Smooth muscle cell (in vitro differentiated cells): ENCODE results near the gene OSCP1. TPM values are rescaled to one million over a fixed set of nuclear protein-coding genes. Genes with fewer than 3 reads are reported as not detected.

Source experiments
- DNase-seq: peaks from one replicate; lab custom pipeline; 2025; ENCODE audit not compliant: unreplicated experiment; lab: John Stamatoyannopoulos, UW
- H2AFZ ChIP-seq: fragments of 200-600 bp; sonication (generic); 2 replicates; pipeline ENCODE4 v1.6.0; 2016; ENCODE audit warnings: antibody characterized with exemption, low read depth, mild to moderate bottlenecking
- H3F3A ChIP-seq: fragments of 200-600 bp; sonication (generic); 2 replicates; pipeline ENCODE4 v1.6.0; 2017; ENCODE audit warnings: antibody characterized with exemption, low read depth
- H3K27ac ChIP-seq: fragments of 200-600 bp; sonication (generic); 2 replicates; pipeline ENCODE4 v1.5.1; 2016; ENCODE audit warnings: low read depth, mild to moderate bottlenecking
- H3K27me3 ChIP-seq: fragments of 200-600 bp; sonication (generic); 2 replicates; pipeline ENCODE4 v1.6.1; 2016; ENCODE audit warnings: low read depth, mild to moderate bottlenecking
- H3K36me3 ChIP-seq: fragments of 200-600 bp; sonication (generic); 2 replicates; pipeline ENCODE4 v1.5.1; 2016; ENCODE audit warnings: low read depth
- H3K4me1 ChIP-seq: fragments of 200-600 bp; sonication (generic); 2 replicates; pipeline ENCODE4 v1.5.1; 2016; ENCODE audit warnings: low read depth
- H3K4me2 ChIP-seq: fragments of 200-600 bp; sonication (generic); 2 replicates; pipeline ENCODE4 v1.6.0; 2016; ENCODE audit warnings: mild to moderate bottlenecking
- H3K4me3 ChIP-seq: fragments of 200-600 bp; sonication (generic); 2 replicates; pipeline ENCODE4 v1.5.1; 2016; ENCODE audit warnings: mild to moderate bottlenecking
- H3K79me2 ChIP-seq: fragments of 200-600 bp; sonication (generic); 2 replicates; pipeline ENCODE4 v1.6.0; 2016; ENCODE audit warnings: low read depth, mild to moderate bottlenecking
- H3K9ac ChIP-seq: fragments of 200-600 bp; sonication (generic); 2 replicates; pipeline ENCODE4 v1.6.0; 2016; ENCODE audit warnings: low read depth
- H3K9me3 ChIP-seq: fragments of 200-600 bp; sonication (generic); replicated peaks from 2 replicates; pipeline ENCODE4 v1.5.1; 2016; ENCODE audit warnings: low read depth
- H4K20me1 ChIP-seq: fragments of 200-600 bp; sonication (generic); 2 replicates; pipeline ENCODE4 v1.6.0; 2016; ENCODE audit warnings: low read depth
- CTCF ChIP-seq: fragments of 200-600 bp; sonication (generic); IDR thresholded peaks from 2 replicates; pipeline ENCODE4 v1.5.1; 2017; ENCODE audit warnings: borderline replicate concordance, mild to moderate bottlenecking, antibody characterized with exemption; ENCODE audit not compliant: insufficient read depth, poor library complexity, severe bottlenecking
- WGBS: methylation state at CpG from one replicate; pipeline ENCODE4 v1.1.7; 2016; ENCODE audit warnings: low lambda C conversion rate; 5-methylcytosine and 5-hydroxymethylcytosine counted together
- polyA plus RNA-seq: library from polyadenylated mRNA; unstranded; fragments of >200 nt; fragmentation: Nextera tagmentation; extraction: Ambion mirVana; gene quantifications from 2 replicates; pipeline ENCODE4 v1.2.1, GENCODE V29; 2016
- total RNA-seq: library from RNA; depleted of rRNA; stranded (reverse); fragments of >200 nt; gene quantifications from 2 replicates; pipeline ENCODE4 v1.2.3, GENCODE V29; 2014

OSCP1 gene
- total and polyA plus RNA-seq, 2 experiments from 2014 or later = 10.7 to 13.5 TPM

GRCh38 chr1:36385410-36386264 is 64.6 kb downstream of the OSCP1 start, which contains the start of gene STK40:
Gene STK40 (minus strand): TSS chr1:36385924. CDS start chr1:36361332, 24,592 bp downstream.
- Histone ChIP-seq H4K20me1 (peaks cover 46% of the 10 kb centered on the region), H3K4me1 (peaks cover 23% of the 10 kb centered on the region), H3K4me2 (peak within 1 kb of the TSS; percentile 94), H3K79me2 (peaks cover 49% of the 10 kb centered on the region), H3K27ac (peak within 1 kb of the TSS; percentile 99), H3K4me3 (peak within 1 kb of the TSS; percentile 79), H3K9me3 (no peaks in the 10 kb centered on the region), H3F3A (peaks cover 21% of the 10 kb centered on the region), H3K36me3 (no peaks in the 10 kb centered on the region), H2AFZ (no peak within 1 kb of the TSS), H3K9ac (peak within 1 kb of the TSS; percentile 97), H3K27me3 (no peaks in the 10 kb centered on the region)
- peak; percentile 94 for DNase-seq
- no peak for TF ChIP-seq CTCF
- 1% methylated on average over 43 of the region's 82 CpGs for WGBS

GRCh38 chr1:36384542-36385409 is 65.5 kb downstream of the OSCP1 start:
- peak overlapping the region; percentile 99 for H3K27ac ChIP-seq
- H3K27me3 ChIP-seq = no peaks in the 10 kb centered on the region
- H3K9me3 ChIP-seq = no peaks in the 10 kb centered on the region
- peaks cover 23% of the 10 kb centered on the region for H3K4me1 ChIP-seq
- TF ChIP-seq CTCF = no peak
- WGBS = 1% methylated on average over 25 of the region's 25 CpGs
- no peak overlapping the region for H2AFZ ChIP-seq
- DNase-seq = no peak
- peak overlapping the region; percentile 93 for H3K9ac ChIP-seq
- H3K79me2 ChIP-seq = peaks cover 58% of the 10 kb centered on the region
- H3K36me3 ChIP-seq = no peaks in the 10 kb centered on the region
- peaks cover 21% of the 10 kb centered on the region for H3F3A ChIP-seq
- peaks cover 55% of the 10 kb centered on the region for H4K20me1 ChIP-seq
- H3K4me3 ChIP-seq = peak overlapping the region; percentile 79
- peak overlapping the region; percentile 94 for H3K4me2 ChIP-seq

GRCh38 chr1:36383240-36383639 is 67.0 kb downstream of the OSCP1 start:
- Histone ChIP-seq H4K20me1 (peaks cover 65% of the 10 kb centered on the region), H3K27me3 (no peaks in the 10 kb centered on the region), H3K9me3 (no peaks in the 10 kb centered on the region), H3K36me3 (no peaks in the 10 kb centered on the region), H3K79me2 (peaks cover 73% of the 10 kb centered on the region), H3F3A (peaks cover 14% of the 10 kb centered on the region), H3K4me3 (no peak overlapping the region), H3K4me2 (no peak overlapping the region), H2AFZ (no peak overlapping the region), H3K27ac (no peak overlapping the region), H3K4me1 (peaks cover 23% of the 10 kb centered on the region), H3K9ac (no peak overlapping the region)
- WGBS = 100% methylated on average over 4 of the region's 4 CpGs
- no peak for DNase-seq
- TF ChIP-seq CTCF = no peak
